Dedifferentiated amniotic fluid mesenchymal stem cell (primary cell): ENCODE results near the gene OR2A42.
"Not testable (repeated sequence)": the region's sequence is repeated elsewhere in the genome, so short reads cannot be mapped to it uniquely, and the experiment has no call there.

Experiments used
- DNase-seq: peaks from one replicate; pipeline ENCODE4 v3.0.0-alpha.2; 2016; ENCODE audit errors: extremely low spot score

Gene OR2A42

GRCh38 chr7:144223675-144224074 is 15.7 kb downstream of the OR2A42 start:
- not testable (repeated sequence) for DNase-seq

- DNase-seq, result not testable (repeated sequence)
Observed at GRCh38 chr7:144220531-144220930, 18.9 kb downstream of the OR2A42 start.

DNA sequence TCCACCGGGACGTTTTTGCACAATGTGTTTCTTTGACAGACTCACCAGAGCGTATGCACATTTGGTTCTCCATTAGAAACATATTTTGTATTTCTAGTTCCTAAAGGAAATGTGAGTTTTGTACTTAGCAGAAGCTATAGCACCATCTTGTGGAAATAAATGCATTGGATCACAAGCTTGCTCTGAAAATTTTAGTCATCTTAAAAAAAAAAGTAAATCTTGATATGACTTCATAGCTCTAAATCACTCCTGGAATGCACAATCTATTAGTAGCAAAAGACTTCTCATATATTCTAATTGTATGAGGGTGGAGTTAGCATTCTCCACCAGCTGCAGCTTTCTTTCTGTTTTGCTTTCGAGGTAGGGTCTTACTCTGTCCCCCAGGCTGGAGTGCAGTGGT is 20.3 kb downstream of the OR2A42 start:
- DNase-seq, result not testable (repeated sequence)

DNA sequence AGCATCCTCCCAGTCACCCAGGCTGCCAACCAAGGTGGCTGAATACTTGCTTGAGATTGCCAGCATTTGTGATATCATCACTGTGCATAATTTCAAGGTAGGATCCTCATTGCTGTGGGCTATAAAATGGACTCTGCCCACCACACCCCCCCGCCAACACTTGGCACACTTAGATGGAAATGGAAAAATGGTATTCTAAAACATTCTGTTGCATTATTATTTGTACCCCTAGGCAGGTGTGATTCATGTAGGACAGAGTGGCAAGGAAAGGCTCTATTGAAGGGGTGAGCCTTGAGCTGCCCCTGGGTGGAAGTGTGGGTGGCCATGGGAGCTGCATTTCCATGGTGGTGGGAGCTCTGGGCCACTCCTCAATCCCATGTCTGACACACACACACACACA is 20.8 kb downstream of the OR2A42 start:
- not testable (repeated sequence) for DNase-seq

GRCh38 chr7:144217200-144217599 is 22.2 kb downstream of the OR2A42 start:
- DNase-seq, result not testable (repeated sequence)

GRCh38 chr7:144205306-144205705 is 34.1 kb downstream of the OR2A42 start:
- not testable (repeated sequence) for DNase-seq

DNA sequence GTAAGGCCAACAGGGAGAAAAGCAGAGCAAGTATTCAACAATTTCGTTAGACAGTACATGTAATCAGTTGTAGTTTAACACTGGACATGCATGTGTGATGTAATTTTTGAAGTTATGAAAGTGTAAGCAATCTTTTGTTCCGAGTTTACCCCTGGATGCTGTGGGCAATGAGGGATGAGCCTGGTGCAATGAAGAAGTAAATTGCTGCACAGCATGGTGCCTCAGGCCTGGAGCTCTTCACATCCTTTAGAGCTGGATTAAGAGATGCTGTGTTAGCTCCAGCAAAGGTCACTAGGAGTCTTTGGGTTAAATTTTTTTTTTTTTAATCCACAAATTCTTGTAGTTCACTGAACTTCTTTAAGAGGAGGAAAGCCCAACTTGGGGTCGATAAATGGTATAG is 36.3 kb downstream of the OR2A42 start:
- not testable (repeated sequence) for DNase-seq

GRCh38 chr7:144201978-144202377 is 37.4 kb downstream of the OR2A42 start:
- DNase-seq, result not testable (repeated sequence)

DNA sequence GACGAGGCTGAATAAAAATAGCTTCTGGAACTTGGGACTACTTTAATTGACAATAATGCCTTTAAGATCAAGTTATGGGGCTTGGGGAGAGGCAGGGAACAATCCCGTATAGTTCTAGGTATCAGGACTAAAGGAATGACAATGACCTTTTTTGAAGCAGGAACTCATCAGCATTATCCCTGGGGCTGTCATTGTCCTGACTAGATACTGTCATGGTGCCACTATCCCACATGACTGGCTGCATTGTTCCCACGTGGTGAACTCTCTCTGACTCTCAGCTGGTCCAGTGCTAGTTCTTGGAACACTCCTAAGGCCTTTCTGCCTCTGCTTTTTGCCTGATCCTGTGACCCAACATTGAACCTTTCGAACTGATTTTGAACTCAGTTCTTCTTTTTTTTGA is 40.5 kb downstream of the OR2A42 start:
- not testable (repeated sequence) for DNase-seq

DNA sequence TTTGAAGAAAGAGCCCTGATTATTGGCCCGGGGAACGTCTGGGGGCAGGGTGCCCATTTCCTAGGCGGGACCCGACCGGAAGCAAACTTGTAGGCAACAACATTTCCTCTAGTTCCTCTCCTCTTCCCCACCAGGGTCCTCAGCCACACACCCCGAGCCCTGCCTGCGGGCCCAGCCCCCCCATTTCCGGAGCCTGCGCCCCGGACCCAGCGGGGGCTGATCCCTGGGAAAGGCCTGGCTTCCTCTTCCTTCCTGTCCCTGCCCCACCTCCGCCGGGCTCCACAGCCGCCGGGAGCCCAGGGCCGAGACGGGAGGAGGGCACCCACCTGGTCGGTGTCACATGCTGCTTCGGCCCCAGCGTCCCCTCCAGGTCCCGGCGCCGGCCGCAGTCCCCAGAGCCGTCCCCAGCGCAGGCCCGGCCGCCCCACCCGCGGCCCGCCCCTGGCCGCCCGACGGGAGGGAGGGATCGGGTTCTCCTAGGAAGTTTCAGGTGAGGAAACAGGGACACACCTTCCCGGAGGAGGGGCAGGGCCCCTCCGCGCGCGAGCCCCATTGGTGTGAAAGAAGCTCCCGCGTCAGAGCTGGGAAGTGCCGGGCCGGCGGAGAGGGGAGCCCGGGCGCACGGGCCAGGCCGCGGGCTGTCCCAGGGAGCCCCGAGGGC is 44.1 kb downstream of the OR2A42 start, which contains the start of gene ARHGEF35:
Gene ARHGEF35, minus strand, starts transcription at position 622 of the 661 bp plus-strand sequence. CDS start 7,450 bp downstream, outside the sequence.
- DNase-seq, result not testable (repeated sequence)

- DNase-seq, result not testable (repeated sequence)
Observed at GRCh38 chr7:144194453-144194852, 45.0 kb downstream of the OR2A42 start.

- DNase-seq, result not testable (repeated sequence)
Observed at GRCh38 chr7:144193782-144194181, 45.6 kb downstream of the OR2A42 start.

GRCh38 chr7:144188578-144189171 is 50.7 kb downstream of the OR2A42 start:
- not testable (repeated sequence) for DNase-seq

- DNase-seq, result not testable (repeated sequence)
Observed at GRCh38 chr7:144187848-144188247, 51.6 kb downstream of the OR2A42 start.

DNA sequence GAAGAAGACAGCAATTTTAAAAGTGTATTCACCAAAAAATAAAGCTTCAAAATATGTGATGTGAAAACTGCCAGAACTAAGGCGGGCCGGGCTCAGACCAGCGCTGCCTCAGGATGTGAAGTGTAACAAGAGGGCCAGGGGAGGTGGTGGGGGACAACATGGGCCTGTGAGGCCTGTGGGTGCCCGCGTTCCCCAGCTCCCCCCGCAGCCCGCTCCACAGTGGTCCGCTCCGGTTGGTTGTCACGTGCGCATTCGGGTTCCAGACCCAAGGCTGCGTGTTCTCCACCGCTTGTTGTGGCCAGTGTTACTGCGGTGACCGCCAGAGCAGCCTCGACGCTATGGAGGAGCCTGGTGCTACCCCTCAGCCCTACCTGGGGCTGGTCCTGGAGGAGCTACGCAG is 56.2 kb downstream of the OR2A42 start, which contains the start of gene CTAGE4:
Gene CTAGE4, plus strand, starts transcription at position 301 of the 400 bp plus-strand sequence. Its CDS starts 38 bp downstream, at position 339.
- DNase-seq, result not testable (repeated sequence)

DNA sequence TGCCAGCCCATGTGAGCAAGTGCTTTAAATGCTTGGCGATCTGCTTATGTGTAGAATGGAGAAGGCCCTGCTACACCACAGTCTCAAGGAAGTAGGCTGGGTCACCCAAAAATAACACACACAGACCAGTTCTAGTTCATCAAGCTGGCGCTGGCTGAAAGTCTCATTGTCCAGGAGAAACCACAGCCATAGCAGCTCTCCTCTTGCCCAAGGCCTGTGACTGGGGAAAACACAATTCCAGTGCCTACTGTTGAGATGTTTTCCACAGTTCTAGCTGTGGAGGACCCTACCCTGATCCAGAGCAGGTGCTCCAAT is 60.3 kb downstream of the OR2A42 start:
- not testable (repeated sequence) for DNase-seq

DNA sequence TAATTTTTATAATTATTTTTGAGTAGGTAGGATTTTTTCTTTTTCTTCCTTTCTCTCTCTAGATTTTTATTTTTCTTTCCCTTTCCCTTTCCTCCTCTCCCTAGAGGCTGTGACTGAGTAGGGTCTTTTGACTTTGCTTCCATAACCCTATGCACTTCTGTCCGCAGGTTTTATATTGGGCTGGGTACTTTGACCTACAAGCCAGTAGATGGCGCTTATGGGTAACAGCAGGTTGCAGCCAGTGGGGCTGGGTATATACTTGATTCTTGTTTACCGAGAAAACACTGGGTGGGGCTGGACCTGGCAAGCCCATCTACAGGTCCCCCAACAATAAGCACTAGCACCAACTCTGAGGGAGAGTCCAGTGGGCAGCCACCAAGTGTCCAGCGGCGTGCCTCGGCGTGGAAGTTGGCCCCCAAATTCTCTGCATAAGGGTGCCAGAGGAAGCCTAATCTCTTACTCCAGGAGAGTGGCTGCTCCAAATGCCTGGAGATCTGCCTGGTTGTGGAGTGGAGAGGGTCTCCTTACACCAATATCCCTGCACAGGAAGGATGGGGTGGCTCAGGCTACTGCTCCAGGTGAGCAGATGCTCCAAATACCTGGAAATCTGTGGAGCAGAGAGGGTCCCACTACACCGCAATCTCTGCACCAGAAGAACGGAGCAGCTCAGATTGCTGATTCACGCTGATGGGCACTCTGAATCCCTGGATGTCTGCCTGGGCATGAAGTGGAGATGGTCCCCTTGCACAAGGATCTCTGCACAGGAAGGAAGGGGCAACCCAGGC is 60.8 kb downstream of the OR2A42 start:
- DNase-seq, result not testable (repeated sequence)
